ENCODE results near the gene VGLL4.

GRCh38 chr3:11565932-11566331, 77.8 kb downstream of the VGLL4 start:
- TF ChIP-seq GATA3 (IDR thresholded peaks at IDR 0.05; ENCODE audit: low read depth, low read length) = no peak
- no peak for TF ChIP-seq GATA2 (IDR thresholded peaks at IDR 0.05; ENCODE audit: low read depth, low read length)
